ENCODE data around the gene RNF111.
"Not testable (repeated sequence)": the region's sequence is repeated elsewhere in the genome, so short reads cannot be mapped to it uniquely, and the experiment has no call there.

RNF111 gene

GRCh38 chr15:58987491-58988005 is at the start of gene RNF111:
TSS of gene RNF111 (plus strand) at chr15:58987663. CDS start at chr15:59030823, 43,160 bp downstream.
- peak; percentile 96 for DNase-seq

- DNase-seq = peak; percentile 31
Observed at GRCh38 chr15:58947179-58947578, 40.3 kb upstream of the RNF111 start.

- DNase-seq = peak; percentile 33
Observed at GRCh38 chr15:58951388-58952007, 36.0 kb upstream of the RNF111 start.

GRCh38 chr15:58952751-58953150 is 34.7 kb upstream of the RNF111 start:
- DNase-seq = peak; percentile 27

- peak; percentile 80 for DNase-seq
Observed at GRCh38 chr15:58957101-58957973, 30.1 kb upstream of the RNF111 start.

GRCh38 chr15:58958811-58959210 is 28.7 kb upstream of the RNF111 start:
- no peak for DNase-seq

GRCh38 chr15:58962136-58962535 is 25.3 kb upstream of the RNF111 start:
- no peak for DNase-seq

GRCh38 chr15:58962662-58963565 is 24.5 kb upstream of the RNF111 start:
- DNase-seq = peak; percentile 50

GRCh38 chr15:58966698-58967097 is 20.8 kb upstream of the RNF111 start:
- DNase-seq = peak; percentile 59

GRCh38 chr15:58967479-58967878 is 20.0 kb upstream of the RNF111 start:
- DNase-seq = no peak

GRCh38 chr15:58977887-58978286 is 9.6 kb upstream of the RNF111 start:
- no peak for DNase-seq

GRCh38 chr15:58980351-58980939 is 7.0 kb upstream of the RNF111 start:
- DNase-seq = peak; percentile 39

GRCh38 chr15:58981808-58982475 is 5.5 kb upstream of the RNF111 start:
- DNase-seq = no peak

- no peak for DNase-seq
Observed at GRCh38 chr15:58983261-58983660, 4.2 kb upstream of the RNF111 start.

- peak; percentile 27 for DNase-seq
Observed at GRCh38 chr15:58985443-58985842, 2.0 kb upstream of the RNF111 start.

- DNase-seq = no peak
Observed at GRCh38 chr15:58987036-58987435, 427 bp upstream of the RNF111 start.

GRCh38 chr15:58988006-58988785 is 733 bp downstream of the RNF111 start:
- DNase-seq = peak; percentile 54

GRCh38 chr15:58992181-58992580 is 4.7 kb downstream of the RNF111 start:
- no peak for DNase-seq

GRCh38 chr15:58994906-58995453 is 7.5 kb downstream of the RNF111 start:
- no peak for DNase-seq

- no peak for DNase-seq
Observed at GRCh38 chr15:58999694-59000093, 12.2 kb downstream of the RNF111 start.

GRCh38 chr15:59000251-59000650 is 12.8 kb downstream of the RNF111 start:
- DNase-seq = not testable (repeated sequence)

Measured in EL (cell line).